Neural cell (in vitro differentiated cells): Measurements from ENCODE around the gene ARFGAP3. TPM values are rescaled to one million over a fixed set of nuclear protein-coding genes. Genes with fewer than 3 reads are reported as not detected.

Source experiments
- H2AFZ ChIP-seq: fragments of 200-600, 300-800 bp; sonication (generic), shearing (Covaris generic); 2 replicates; pipeline ENCODE4 v1.6.0; 2014; ENCODE audit warnings: low read depth, mild to moderate bottlenecking, antibody characterized with exemption, low read length, moderate library complexity
- H3F3A ChIP-seq: fragments of 200-600 bp; shearing (Covaris generic); 2 replicates; pipeline ENCODE4 v1.6.1; 2016; ENCODE audit warnings: mild to moderate bottlenecking, moderate library complexity, mixed read lengths, antibody characterized with exemption, low read length; ENCODE audit not compliant: insufficient read depth, poor library complexity, severe bottlenecking
- H3K27ac ChIP-seq: fragments of 200-600, 300-800 bp; sonication (generic), shearing (Covaris generic); 2 replicates; pipeline ENCODE4 v1.5.1; 2014; ENCODE audit warnings: mild to moderate bottlenecking, low read length, moderate library complexity
- H3K27me3 ChIP-seq: fragments of 300-800, 200-600 bp; sonication (generic), shearing (Covaris generic); 2 replicates; pipeline ENCODE4 v1.6.0; 2014; ENCODE audit warnings: mild to moderate bottlenecking, low read depth, low read length, moderate library complexity; ENCODE audit not compliant: insufficient read depth
- H3K36me3 ChIP-seq: fragments of 300-800, 200-600 bp; sonication (generic), shearing (Covaris generic); 2 replicates; pipeline ENCODE4 v1.5.1; 2014; ENCODE audit warnings: mild to moderate bottlenecking, antibody characterized with exemption, low read length, moderate library complexity; ENCODE audit not compliant: insufficient read depth
- H3K4me2 ChIP-seq: fragments of 300-800, 200-600 bp; sonication (generic), shearing (Covaris generic); 2 replicates; pipeline ENCODE4 v1.6.0; 2014; ENCODE audit warnings: mild to moderate bottlenecking, low read length
- H3K4me3 ChIP-seq: fragments of 300-800, 200-600 bp; sonication (generic), shearing (Covaris generic); 2 replicates; pipeline ENCODE4 v1.5.1; 2014; ENCODE audit warnings: mild to moderate bottlenecking, low read length, moderate library complexity
- H3K79me2 ChIP-seq: fragments of 200-600 bp; shearing (Covaris generic); replicated peaks from 2 replicates; pipeline ENCODE4 v1.6.0; 2014; ENCODE audit warnings: mild to moderate bottlenecking, low read length, moderate library complexity; ENCODE audit not compliant: insufficient read depth
- H3K9ac ChIP-seq: fragments of 300-800, 200-600 bp; sonication (generic), shearing (Covaris generic); 2 replicates; pipeline ENCODE4 v1.6.1; 2016; ENCODE audit warnings: mild to moderate bottlenecking, low read length, mixed read lengths
- H3K9me2 ChIP-seq: fragments of 200-600 bp; shearing (Covaris generic); 2 replicates; pipeline ENCODE4 v1.6.1; 2016; ENCODE audit warnings: mild to moderate bottlenecking, low read length, mixed read lengths; ENCODE audit not compliant: insufficient read depth
- H3K9me3 ChIP-seq: fragments of 200-600, 300-800 bp; sonication (generic), shearing (Covaris generic); 2 replicates; pipeline ENCODE4 v1.6.1; 2016; ENCODE audit warnings: mild to moderate bottlenecking, mixed run types, low read length, moderate library complexity, mixed read lengths
- H4K20me1 ChIP-seq: fragments of 200-600 bp; shearing (Covaris generic); 2 replicates; pipeline ENCODE4 v1.6.1; 2016; ENCODE audit warnings: mild to moderate bottlenecking, mixed run types; ENCODE audit not compliant: insufficient read depth
- EP300 ChIP-seq: fragments of 450-650 bp; conservative IDR thresholded peaks from 2 replicates; pipeline ENCODE4 v1.6.1; 2014; ENCODE audit warnings: antibody characterized with exemption, mild to moderate bottlenecking, moderate library complexity; ENCODE audit not compliant: poor library complexity, severe bottlenecking
- EZH2 ChIP-seq: fragments of 200-600, 300-800 bp; shearing (Covaris generic), sonication (generic); IDR thresholded peaks from 2 replicates; pipeline ENCODE4 v1.6.1; 2014; ENCODE audit warnings: antibody characterized with exemption, low read length, borderline replicate concordance, mild to moderate bottlenecking; ENCODE audit not compliant: insufficient read depth, poor library complexity, severe bottlenecking
- MXI1 ChIP-seq: fragments of 450-650 bp; conservative IDR thresholded peaks from 2 replicates; pipeline ENCODE4 v1.6.1; 2014; ENCODE audit warnings: antibody characterized with exemption, mild to moderate bottlenecking; ENCODE audit not compliant: poor library complexity, severe bottlenecking
- POLR2AphosphoS5 ChIP-seq: IDR thresholded peaks from 2 replicates; pipeline ENCODE4 v1.6.1; 2012
- RAD21 ChIP-seq: fragments of 450-650 bp; conservative IDR thresholded peaks from 2 replicates; pipeline ENCODE4 v1.6.1; 2014; ENCODE audit warnings: antibody characterized with exemption, mild to moderate bottlenecking, moderate library complexity
- SMC3 ChIP-seq: fragments of 450-650 bp; conservative IDR thresholded peaks from 2 replicates; pipeline ENCODE4 v1.6.1; 2014; ENCODE audit warnings: antibody characterized with exemption, mild to moderate bottlenecking, moderate library complexity; ENCODE audit not compliant: poor library complexity
- TAF1 ChIP-seq: IDR thresholded peaks from 2 replicates; pipeline ENCODE4 v1.6.1; 2012; ENCODE audit warnings: low read depth
- polyA plus RNA-seq: library from polyadenylated mRNA; depleted of rRNA; stranded (reverse); fragments of >200 nt; gene quantifications from 2 replicates; pipeline ENCODE4 v1.2.3, GENCODE V29; 2014
- TF ChIP-seq, protein P1 (sequence below): IDR thresholded peaks from 2 replicates; pipeline ENCODE4 v1.6.1; 2012; ENCODE audit warnings: borderline replicate concordance
- TF ChIP-seq, protein P2 (sequence below): fragments of 450-650 bp; IDR thresholded peaks from 2 replicates; pipeline ENCODE4 v1.5.1; 2014; ENCODE audit warnings: antibody characterized with exemption, mild to moderate bottlenecking, moderate library complexity; ENCODE audit not compliant: poor library complexity, severe bottlenecking

Gene ARFGAP3
- polyA plus RNA-seq, 1 donor from 2014 or later = 80.7 TPM

DNA sequence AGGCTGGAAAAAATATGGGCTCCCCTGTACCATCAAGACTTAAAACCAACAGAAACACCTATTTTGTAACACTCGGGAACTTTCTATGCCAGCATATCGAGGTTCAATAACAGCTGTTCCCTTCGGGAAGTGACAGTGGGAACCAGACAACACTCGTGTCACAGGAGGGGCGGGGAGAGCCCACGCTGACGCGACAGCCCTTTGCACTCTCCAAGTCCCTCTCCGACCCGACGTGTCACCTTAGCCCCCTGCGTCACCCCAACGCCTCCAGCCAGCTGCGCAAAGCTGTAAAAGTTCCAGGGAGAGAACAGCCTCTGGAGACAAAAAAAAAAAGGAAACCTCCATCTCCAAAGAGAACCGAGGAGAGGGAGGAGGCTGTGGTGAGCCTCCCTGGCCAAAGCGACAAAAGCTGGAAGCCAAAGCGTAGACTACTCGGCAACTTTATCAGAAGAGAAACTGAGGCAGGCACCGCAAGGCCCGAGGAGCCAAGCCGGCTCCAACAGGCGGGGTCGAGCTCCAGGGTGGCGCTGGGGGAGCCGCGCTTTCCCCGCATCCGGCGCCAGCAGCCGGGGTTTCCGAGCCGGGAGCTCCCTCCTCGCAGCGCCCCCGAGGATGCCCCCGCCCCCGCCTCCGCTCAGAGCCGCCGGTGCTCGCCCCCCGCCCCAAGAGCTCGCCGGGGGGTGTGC lies 751 bp downstream of the ARFGAP3 start:
- Histone ChIP-seq H3K9me2 (no peaks in the 10 kb centered on the region), H3K4me3 (peak overlapping the region; percentile 92), H3K36me3 (peaks cover 3% of the 10 kb centered on the region), H3K79me2 (peaks cover 34% of the 10 kb centered on the region), H3K4me2 (peak overlapping the region; percentile 98), H4K20me1 (no peaks in the 10 kb centered on the region), H3K9me3 (no peaks in the 10 kb centered on the region), H3K9ac (peak overlapping the region; percentile 84), H3K27me3 (no peaks in the 10 kb centered on the region), H3K27ac (peak overlapping the region; percentile 77), H2AFZ (peak overlapping the region; percentile 40), H3F3A (no peaks in the 10 kb centered on the region)
- no peak for TF ChIP-seq MXI1
- peak; percentile 35 for TF ChIP-seq SMC3
- TF ChIP-seq, protein P1, sequence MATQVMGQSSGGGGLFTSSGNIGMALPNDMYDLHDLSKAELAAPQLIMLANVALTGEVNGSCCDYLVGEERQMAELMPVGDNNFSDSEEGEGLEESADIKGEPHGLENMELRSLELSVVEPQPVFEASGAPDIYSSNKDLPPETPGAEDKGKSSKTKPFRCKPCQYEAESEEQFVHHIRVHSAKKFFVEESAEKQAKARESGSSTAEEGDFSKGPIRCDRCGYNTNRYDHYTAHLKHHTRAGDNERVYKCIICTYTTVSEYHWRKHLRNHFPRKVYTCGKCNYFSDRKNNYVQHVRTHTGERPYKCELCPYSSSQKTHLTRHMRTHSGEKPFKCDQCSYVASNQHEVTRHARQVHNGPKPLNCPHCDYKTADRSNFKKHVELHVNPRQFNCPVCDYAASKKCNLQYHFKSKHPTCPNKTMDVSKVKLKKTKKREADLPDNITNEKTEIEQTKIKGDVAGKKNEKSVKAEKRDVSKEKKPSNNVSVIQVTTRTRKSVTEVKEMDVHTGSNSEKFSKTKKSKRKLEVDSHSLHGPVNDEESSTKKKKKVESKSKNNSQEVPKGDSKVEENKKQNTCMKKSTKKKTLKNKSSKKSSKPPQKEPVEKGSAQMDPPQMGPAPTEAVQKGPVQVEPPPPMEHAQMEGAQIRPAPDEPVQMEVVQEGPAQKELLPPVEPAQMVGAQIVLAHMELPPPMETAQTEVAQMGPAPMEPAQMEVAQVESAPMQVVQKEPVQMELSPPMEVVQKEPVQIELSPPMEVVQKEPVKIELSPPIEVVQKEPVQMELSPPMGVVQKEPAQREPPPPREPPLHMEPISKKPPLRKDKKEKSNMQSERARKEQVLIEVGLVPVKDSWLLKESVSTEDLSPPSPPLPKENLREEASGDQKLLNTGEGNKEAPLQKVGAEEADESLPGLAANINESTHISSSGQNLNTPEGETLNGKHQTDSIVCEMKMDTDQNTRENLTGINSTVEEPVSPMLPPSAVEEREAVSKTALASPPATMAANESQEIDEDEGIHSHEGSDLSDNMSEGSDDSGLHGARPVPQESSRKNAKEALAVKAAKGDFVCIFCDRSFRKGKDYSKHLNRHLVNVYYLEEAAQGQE = peak; percentile 6

DNA sequence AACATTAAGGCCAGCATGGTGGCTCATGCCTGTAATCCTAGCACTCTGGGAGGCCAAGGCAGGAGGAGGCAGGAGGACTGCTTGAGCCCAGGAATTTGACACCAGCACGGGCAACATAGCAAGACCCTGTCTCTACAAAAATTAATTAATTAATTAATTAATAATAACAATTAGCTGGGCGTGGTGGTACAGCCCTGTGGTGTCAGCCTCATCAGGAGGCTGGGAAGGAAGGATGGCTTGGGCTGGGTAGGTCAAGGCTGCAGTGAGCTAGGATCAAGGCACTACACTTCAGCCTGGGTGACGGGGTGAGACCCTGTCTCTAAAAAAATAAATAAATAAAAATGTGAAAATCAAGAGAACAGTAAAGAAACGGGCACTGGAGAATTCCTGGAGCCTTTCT lies 1.4 kb downstream of the ARFGAP3 start:
- Histone ChIP-seq H3K4me3 (peak overlapping the region; percentile 92), H3K9ac (peak overlapping the region; percentile 84), H3K27me3 (no peaks in the 10 kb centered on the region), H3K79me2 (peaks cover 34% of the 10 kb centered on the region), H4K20me1 (no peaks in the 10 kb centered on the region), H3K9me2 (no peaks in the 10 kb centered on the region), H2AFZ (no peak overlapping the region), H3K36me3 (peaks cover 3% of the 10 kb centered on the region), H3K27ac (peak overlapping the region; percentile 77), H3K9me3 (no peaks in the 10 kb centered on the region), H3K4me2 (peak overlapping the region; percentile 98), H3F3A (no peaks in the 10 kb centered on the region)
- TF ChIP-seq TAF1 = no peak
- no peak for TF ChIP-seq EP300
- no peak for TF ChIP-seq EZH2
- TF ChIP-seq RAD21 = no peak

- no peaks in the 10 kb centered on the region for H3K9me3 ChIP-seq
- H2AFZ ChIP-seq = no peak overlapping the region
- no peaks in the 10 kb centered on the region for H3F3A ChIP-seq
- TF ChIP-seq, protein P1 = no peak
- TF ChIP-seq POLR2AphosphoS5 = no peak
- TF ChIP-seq, protein P2, sequence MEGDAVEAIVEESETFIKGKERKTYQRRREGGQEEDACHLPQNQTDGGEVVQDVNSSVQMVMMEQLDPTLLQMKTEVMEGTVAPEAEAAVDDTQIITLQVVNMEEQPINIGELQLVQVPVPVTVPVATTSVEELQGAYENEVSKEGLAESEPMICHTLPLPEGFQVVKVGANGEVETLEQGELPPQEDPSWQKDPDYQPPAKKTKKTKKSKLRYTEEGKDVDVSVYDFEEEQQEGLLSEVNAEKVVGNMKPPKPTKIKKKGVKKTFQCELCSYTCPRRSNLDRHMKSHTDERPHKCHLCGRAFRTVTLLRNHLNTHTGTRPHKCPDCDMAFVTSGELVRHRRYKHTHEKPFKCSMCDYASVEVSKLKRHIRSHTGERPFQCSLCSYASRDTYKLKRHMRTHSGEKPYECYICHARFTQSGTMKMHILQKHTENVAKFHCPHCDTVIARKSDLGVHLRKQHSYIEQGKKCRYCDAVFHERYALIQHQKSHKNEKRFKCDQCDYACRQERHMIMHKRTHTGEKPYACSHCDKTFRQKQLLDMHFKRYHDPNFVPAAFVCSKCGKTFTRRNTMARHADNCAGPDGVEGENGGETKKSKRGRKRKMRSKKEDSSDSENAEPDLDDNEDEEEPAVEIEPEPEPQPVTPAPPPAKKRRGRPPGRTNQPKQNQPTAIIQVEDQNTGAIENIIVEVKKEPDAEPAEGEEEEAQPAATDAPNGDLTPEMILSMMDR = no peak
- H3K27me3 ChIP-seq = no peaks in the 10 kb centered on the region
- H3K36me3 ChIP-seq = peaks cover 3% of the 10 kb centered on the region
- H3K9me2 ChIP-seq = no peaks in the 10 kb centered on the region
- no peaks in the 10 kb centered on the region for H4K20me1 ChIP-seq
- H3K4me3 ChIP-seq = peak overlapping the region; percentile 92
- no peak overlapping the region for H3K9ac ChIP-seq
- peak overlapping the region; percentile 98 for H3K4me2 ChIP-seq
- peaks cover 34% of the 10 kb centered on the region for H3K79me2 ChIP-seq
- H3K27ac ChIP-seq = no peak overlapping the region
Measured at GRCh38 chr22:42855211-42855610, 1.9 kb downstream of the ARFGAP3 start.
